ENCODE measurements around the gene ATF6. TPM values are rescaled to one million over a fixed set of nuclear protein-coding genes. Genes with fewer than 3 reads are reported as not detected.

ATF6 gene
- total RNA-seq, 1 donor = 28.6 TPM

DNA sequence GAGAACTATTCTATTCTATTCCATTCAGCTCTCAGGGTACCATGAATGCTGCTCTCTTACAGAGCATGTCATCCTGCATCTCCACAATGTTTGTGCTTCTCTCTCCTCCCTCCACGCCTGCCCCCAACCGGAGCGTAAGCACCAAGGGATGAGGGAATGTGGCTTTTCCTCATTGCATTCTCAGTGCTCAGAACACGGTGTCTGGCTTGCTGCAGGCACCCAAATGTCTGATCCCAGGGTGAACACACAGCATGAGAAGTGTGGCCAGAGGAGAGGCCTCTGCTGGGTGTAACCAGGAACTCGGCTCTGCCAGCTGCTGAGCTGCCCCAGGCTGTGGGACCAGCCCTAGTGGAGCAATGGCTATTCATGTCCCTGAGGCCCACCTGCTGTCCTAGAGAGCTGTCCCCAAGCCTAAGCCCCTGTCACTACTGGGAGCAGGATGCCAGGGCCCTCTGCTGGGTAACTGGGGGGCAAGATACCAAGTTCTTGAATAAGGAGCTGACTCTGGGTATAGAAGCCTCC lies 219.2 kb downstream of the ATF6 start:
- Histone ChIP-seq H2AFZ (ENCODE audit: low read length) (no peak overlapping the region), H3K4me1 (ENCODE audit: insufficient read depth, low read length) (no peaks in the 10 kb centered on the region), H3K27me3 (ENCODE audit: insufficient read depth, low read length) (no peaks in the 10 kb centered on the region), H4K20me1 (ENCODE audit: insufficient read depth, low read length) (no peaks in the 10 kb centered on the region), H3K9me3 (ENCODE audit: low read depth, low read length) (peaks cover 2% of the 10 kb centered on the region), H3K4me3 (ENCODE audit: insufficient read depth, low read length) (no peak overlapping the region), H3K27ac (ENCODE audit: low read depth, low read length) (no peak overlapping the region), H3K4me2 (ENCODE audit: insufficient read depth, low read length) (no peak overlapping the region), H3K36me3 (ENCODE audit: insufficient read depth, low read length) (no peaks in the 10 kb centered on the region), H3K79me2 (ENCODE audit: insufficient read depth, low read length) (no peaks in the 10 kb centered on the region)
- DNase-seq (ENCODE audit: insufficient read length, low spot score, missing footprints) = no peak
- TF ChIP-seq, protein P1, sequence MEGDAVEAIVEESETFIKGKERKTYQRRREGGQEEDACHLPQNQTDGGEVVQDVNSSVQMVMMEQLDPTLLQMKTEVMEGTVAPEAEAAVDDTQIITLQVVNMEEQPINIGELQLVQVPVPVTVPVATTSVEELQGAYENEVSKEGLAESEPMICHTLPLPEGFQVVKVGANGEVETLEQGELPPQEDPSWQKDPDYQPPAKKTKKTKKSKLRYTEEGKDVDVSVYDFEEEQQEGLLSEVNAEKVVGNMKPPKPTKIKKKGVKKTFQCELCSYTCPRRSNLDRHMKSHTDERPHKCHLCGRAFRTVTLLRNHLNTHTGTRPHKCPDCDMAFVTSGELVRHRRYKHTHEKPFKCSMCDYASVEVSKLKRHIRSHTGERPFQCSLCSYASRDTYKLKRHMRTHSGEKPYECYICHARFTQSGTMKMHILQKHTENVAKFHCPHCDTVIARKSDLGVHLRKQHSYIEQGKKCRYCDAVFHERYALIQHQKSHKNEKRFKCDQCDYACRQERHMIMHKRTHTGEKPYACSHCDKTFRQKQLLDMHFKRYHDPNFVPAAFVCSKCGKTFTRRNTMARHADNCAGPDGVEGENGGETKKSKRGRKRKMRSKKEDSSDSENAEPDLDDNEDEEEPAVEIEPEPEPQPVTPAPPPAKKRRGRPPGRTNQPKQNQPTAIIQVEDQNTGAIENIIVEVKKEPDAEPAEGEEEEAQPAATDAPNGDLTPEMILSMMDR (IDR thresholded peaks at IDR 0.05; ENCODE audit: extremely low read depth, low read depth, low read length) = no peak

DNA sequence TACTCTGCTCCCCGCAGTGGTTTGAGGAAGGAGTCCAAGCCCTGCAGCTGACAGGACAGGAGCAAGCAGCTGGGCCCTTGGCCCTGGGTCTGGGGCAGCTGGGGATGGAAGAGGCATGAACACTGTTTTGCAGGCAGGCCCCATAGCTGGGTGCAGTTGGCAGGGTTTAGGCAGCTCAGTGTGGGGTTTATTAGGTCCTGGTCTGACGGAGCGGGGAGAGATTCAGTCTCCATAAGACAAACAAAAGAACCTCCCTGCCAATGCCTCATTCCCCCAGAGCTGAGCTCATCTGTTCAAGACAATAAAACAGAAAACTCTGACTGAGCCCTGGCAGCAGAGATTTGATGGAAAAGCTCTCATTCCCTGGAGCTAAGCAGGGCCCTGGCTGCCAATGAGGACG lies 220.2 kb downstream of the ATF6 start:
- Histone ChIP-seq H3K9me3 (ENCODE audit: low read depth, low read length) (peaks cover 2% of the 10 kb centered on the region), H3K4me1 (ENCODE audit: insufficient read depth, low read length) (no peaks in the 10 kb centered on the region), H3K4me2 (ENCODE audit: insufficient read depth, low read length) (no peak overlapping the region), H3K36me3 (ENCODE audit: insufficient read depth, low read length) (no peaks in the 10 kb centered on the region), H2AFZ (ENCODE audit: low read length) (no peak overlapping the region), H3K27ac (ENCODE audit: low read depth, low read length) (no peak overlapping the region), H4K20me1 (ENCODE audit: insufficient read depth, low read length) (no peaks in the 10 kb centered on the region), H3K4me3 (ENCODE audit: insufficient read depth, low read length) (no peak overlapping the region), H3K79me2 (ENCODE audit: insufficient read depth, low read length) (no peaks in the 10 kb centered on the region), H3K27me3 (ENCODE audit: insufficient read depth, low read length) (no peaks in the 10 kb centered on the region)
- TF ChIP-seq, protein P1 (IDR thresholded peaks at IDR 0.05; ENCODE audit: extremely low read depth, low read depth, low read length) = no peak
- DNase-seq (ENCODE audit: insufficient read length, low spot score, missing footprints) = peak; percentile 74

DNA sequence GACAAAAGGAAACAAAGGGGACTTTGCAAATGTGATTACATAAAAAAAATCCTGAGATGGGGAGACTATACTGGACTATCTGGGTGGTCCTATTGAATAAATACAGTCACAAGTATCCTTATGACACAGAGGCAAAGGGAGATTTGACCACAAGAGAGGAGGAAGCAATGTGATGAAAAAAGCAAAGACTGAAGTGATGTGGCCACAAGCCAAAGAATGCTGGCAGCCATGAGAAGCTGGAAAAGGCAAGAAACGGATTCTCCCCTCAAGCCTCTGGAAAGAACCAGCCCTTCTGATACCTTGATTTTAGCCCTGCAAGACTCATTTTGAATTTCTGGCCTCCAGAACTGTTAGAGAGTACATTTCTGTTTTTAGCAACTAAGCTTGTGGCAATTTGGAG lies 221.2 kb downstream of the ATF6 start:
- Histone ChIP-seq H4K20me1 (ENCODE audit: insufficient read depth, low read length) (no peaks in the 10 kb centered on the region), H3K4me3 (ENCODE audit: insufficient read depth, low read length) (no peak overlapping the region), H3K27me3 (ENCODE audit: insufficient read depth, low read length) (no peaks in the 10 kb centered on the region), H3K4me2 (ENCODE audit: insufficient read depth, low read length) (no peak overlapping the region), H3K27ac (ENCODE audit: low read depth, low read length) (no peak overlapping the region), H3K79me2 (ENCODE audit: insufficient read depth, low read length) (no peaks in the 10 kb centered on the region), H3K9me3 (ENCODE audit: low read depth, low read length) (peaks cover 2% of the 10 kb centered on the region), H3K4me1 (ENCODE audit: insufficient read depth, low read length) (no peaks in the 10 kb centered on the region), H3K36me3 (ENCODE audit: insufficient read depth, low read length) (no peaks in the 10 kb centered on the region), H2AFZ (ENCODE audit: low read length) (no peak overlapping the region)
- TF ChIP-seq, protein P1 (IDR thresholded peaks at IDR 0.05; ENCODE audit: extremely low read depth, low read depth, low read length) = no peak
- no peak for DNase-seq (ENCODE audit: insufficient read length, low spot score, missing footprints)

DNA sequence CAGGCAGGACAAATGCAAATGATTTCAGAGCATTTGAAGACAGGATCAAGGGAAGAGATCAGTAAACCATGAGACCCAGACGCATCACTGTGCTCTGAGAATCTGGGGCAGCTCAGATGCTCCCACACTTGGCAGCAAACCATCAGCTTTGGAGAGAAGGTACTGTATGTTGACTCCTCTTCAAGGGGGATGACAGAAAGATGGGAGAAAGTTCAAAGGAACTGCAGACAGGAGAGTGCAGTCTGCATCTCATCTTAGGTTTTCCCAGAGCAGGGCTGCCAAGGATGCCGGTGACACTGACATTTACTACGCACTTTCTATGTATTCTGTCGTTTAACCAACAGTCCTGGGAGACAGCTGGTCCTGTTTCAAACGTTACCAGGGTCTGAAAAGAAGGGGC lies 221.8 kb downstream of the ATF6 start:
- no peak for DNase-seq (ENCODE audit: insufficient read length, low spot score, missing footprints)
- Histone ChIP-seq H3K9me3 (ENCODE audit: low read depth, low read length) (peaks cover 2% of the 10 kb centered on the region), H3K36me3 (ENCODE audit: insufficient read depth, low read length) (no peaks in the 10 kb centered on the region), H3K4me2 (ENCODE audit: insufficient read depth, low read length) (no peak overlapping the region), H3K4me1 (ENCODE audit: insufficient read depth, low read length) (no peaks in the 10 kb centered on the region), H3K4me3 (ENCODE audit: insufficient read depth, low read length) (no peak overlapping the region), H3K27ac (ENCODE audit: low read depth, low read length) (no peak overlapping the region), H3K79me2 (ENCODE audit: insufficient read depth, low read length) (no peaks in the 10 kb centered on the region), H2AFZ (ENCODE audit: low read length) (no peak overlapping the region), H4K20me1 (ENCODE audit: insufficient read depth, low read length) (no peaks in the 10 kb centered on the region), H3K27me3 (ENCODE audit: insufficient read depth, low read length) (no peaks in the 10 kb centered on the region)
- TF ChIP-seq, protein P1 (IDR thresholded peaks at IDR 0.05; ENCODE audit: extremely low read depth, low read depth, low read length) = no peak
